CD8-positive, alpha-beta memory T cell (primary cell): ENCODE data around the gene SH3BP2. TPM values are rescaled to one million over a fixed set of nuclear protein-coding genes. Genes with fewer than 3 reads are reported as not detected.

Experiments
- CTCF ChIA-PET: fragments of 350-600 bp; sonication (Branson Sonifier 250); formaldehyde crosslinking; loops from one replicate; lab custom pipeline; 2021; ENCODE audit warnings: antibody characterized with exemption; lab: Charles Lee
- POLR2A ChIA-PET: fragments of 350-600 bp; sonication (Branson Sonifier 250); formaldehyde crosslinking; loops from one replicate; lab custom pipeline; 2021; ENCODE audit warnings: antibody characterized with exemption; lab: Charles Lee
- DNase-seq, 5 donors: peaks; one replicate each; pipeline versions ENCODE4 v3.0.0 to v3.0.0-alpha.2; 2020 to 2022; ENCODE audit warnings: mixed read lengths in 1 of 5
- H3K27ac ChIP-seq: one replicate; pipeline ENCODE4 v1.7.0; 2013; ENCODE audit warnings: low read depth, mild to moderate bottlenecking, low read length, moderate library complexity
- H3K27me3 ChIP-seq: 2 replicates; pipeline ENCODE4 v1.7.0; 2013; ENCODE audit warnings: low read length, mild to moderate bottlenecking; ENCODE audit not compliant: insufficient read depth, poor library complexity, severe bottlenecking
- H3K36me3 ChIP-seq: 2 replicates; pipeline ENCODE4 v1.7.0; 2013; ENCODE audit warnings: mild to moderate bottlenecking, low read length, moderate library complexity; ENCODE audit not compliant: insufficient read depth
- H3K4me1 ChIP-seq: 2 replicates; pipeline ENCODE4 v1.7.0; 2013; ENCODE audit warnings: mild to moderate bottlenecking, low read length, moderate library complexity; ENCODE audit not compliant: insufficient read depth
- H3K4me3 ChIP-seq: 2 replicates; pipeline ENCODE4 v1.7.0; 2013; ENCODE audit warnings: mild to moderate bottlenecking, low read length
- H3K9me3 ChIP-seq: 2 replicates; pipeline ENCODE4 v1.7.0; 2013; ENCODE audit warnings: mild to moderate bottlenecking, low read length
- H3K27ac Mint-ChIP-seq, 8 donors: one replicate each; pipeline ENCODE4 v1.8.0; 2020 to 2021; ENCODE audit warnings: mixed read lengths in 8 of 8, mild to moderate bottlenecking in 6 of 8, inconsistent platforms in 3 of 8, moderate library complexity in 3 of 8
- H3K27me3 Mint-ChIP-seq, 2 donors: one replicate each; pipeline ENCODE4 v1.8.0; 2020 to 2021; ENCODE audit warnings: mixed read lengths in 2 of 2, mild to moderate bottlenecking in 1 of 2, moderate library complexity in 1 of 2
- H3K36me3 Mint-ChIP-seq, 3 donors: one replicate each; pipeline ENCODE4 v1.8.0; 2020 to 2021; ENCODE audit warnings: mixed read lengths in 3 of 3, inconsistent platforms in 1 of 3, mild to moderate bottlenecking in 1 of 3
- H3K4me1 Mint-ChIP-seq, 3 donors: one replicate each; pipeline ENCODE4 v1.8.0; 2020 to 2021; ENCODE audit warnings: mixed read lengths in 3 of 3, inconsistent platforms in 1 of 3, mild to moderate bottlenecking in 1 of 3
- H3K4me3 Mint-ChIP-seq, 7 donors: one replicate each; pipeline ENCODE4 v1.8.0; 2020 to 2021; ENCODE audit warnings: mixed read lengths in 7 of 7, mild to moderate bottlenecking in 6 of 7, moderate library complexity in 4 of 7, inconsistent platforms in 2 of 7
- H3K9me3 Mint-ChIP-seq, 5 donors: one replicate each; pipeline ENCODE4 v1.8.0; 2020 to 2022; ENCODE audit warnings: mixed read lengths in 5 of 5, mild to moderate bottlenecking in 3 of 5, moderate library complexity in 2 of 5, inconsistent platforms in 1 of 5
- polyA plus RNA-seq: library from polyadenylated mRNA; unstranded; fragments of 300-500 nt; fragmentation: Illumina TruSeq; gene quantifications from one replicate; pipeline ENCODE4 v1.2.3, GENCODE V29; 2021
- total RNA-seq, 2 experiments: library from RNA; stranded (reverse); gene quantifications; one replicate each; pipeline ENCODE4 v1.2.3, GENCODE V29; 2021

The SH3BP2 gene
- total and polyA plus RNA-seq, 3 experiments from 2014 or later, result 35.7 to 75.4 (median 68.8) TPM

DNA sequence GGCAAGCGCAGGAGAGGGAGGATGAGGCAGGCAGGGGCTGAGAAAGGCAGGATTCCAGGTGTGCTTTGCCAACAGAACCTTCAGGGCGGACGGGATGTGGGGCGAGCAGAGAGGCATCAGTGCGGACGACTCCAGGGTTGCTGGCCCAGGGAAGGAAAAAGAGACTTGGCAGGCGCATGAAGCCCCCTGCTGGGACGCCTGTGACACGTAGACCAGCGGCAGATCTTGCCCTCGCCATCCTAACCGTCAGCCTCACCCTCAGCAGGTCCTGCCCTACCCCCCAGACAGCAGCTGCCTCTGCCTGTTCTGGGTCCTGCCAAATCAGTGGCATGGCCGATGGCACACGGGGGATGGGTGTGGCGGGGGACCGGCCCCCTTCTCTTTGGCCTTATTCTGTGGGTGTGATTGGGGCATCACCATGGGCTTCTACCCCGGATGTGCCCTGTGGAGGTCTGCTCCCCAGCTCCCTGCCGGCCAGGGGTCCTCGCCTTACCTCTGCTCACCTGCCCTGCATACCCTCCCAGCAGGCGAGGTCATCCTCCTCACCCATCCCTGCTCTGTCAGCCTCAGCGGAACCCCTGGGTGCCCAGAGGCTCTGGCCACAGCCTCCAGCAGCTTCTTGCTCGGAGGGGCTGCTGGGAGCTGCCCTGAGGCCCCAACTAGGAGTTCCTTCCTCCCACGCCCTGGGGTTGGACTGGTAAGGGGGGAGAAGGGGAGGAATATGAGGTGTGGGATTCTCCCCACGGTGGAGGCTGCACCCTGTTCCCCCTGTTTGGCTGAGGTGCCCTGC, 2.9 kb upstream of the SH3BP2 start:
- peak overlapping the region in 6 of 8 donors; percentile 19 to 84 (median 58) for H3K27ac Mint-ChIP-seq
- Histone ChIP-seq H3K27me3 (no peaks in the 10 kb centered on the region), H3K9me3 (no peaks in the 10 kb centered on the region), H3K36me3 (no peaks in the 10 kb centered on the region), H3K4me1 (peaks cover 52% of the 10 kb centered on the region), H3K4me3 (no peak overlapping the region), H3K27ac (no peak overlapping the region)
- no peaks in the 10 kb centered on the region for H3K36me3 Mint-ChIP-seq
- H3K27me3 Mint-ChIP-seq, result no peaks in the 10 kb centered on the region
- peak overlapping the region in 2 of 7 donors; percentile 16 to 56 for H3K4me3 Mint-ChIP-seq
- DNase-seq, result no peak
- H3K9me3 Mint-ChIP-seq, result no peaks in the 10 kb centered on the region
- peaks cover 51 to 91% (median 62%) of the 10 kb centered on the region in 3 donors for H3K4me1 Mint-ChIP-seq
- ChIA-PET CTCF (interaction anchor here (1.4 to 1.5 kb wide), 2 partner anchors 19 to 26 kb away, joined by 3 to 6 read pairs; no protein-coding TSS in a partner anchor), POLR2A (no interaction called here)

DNA sequence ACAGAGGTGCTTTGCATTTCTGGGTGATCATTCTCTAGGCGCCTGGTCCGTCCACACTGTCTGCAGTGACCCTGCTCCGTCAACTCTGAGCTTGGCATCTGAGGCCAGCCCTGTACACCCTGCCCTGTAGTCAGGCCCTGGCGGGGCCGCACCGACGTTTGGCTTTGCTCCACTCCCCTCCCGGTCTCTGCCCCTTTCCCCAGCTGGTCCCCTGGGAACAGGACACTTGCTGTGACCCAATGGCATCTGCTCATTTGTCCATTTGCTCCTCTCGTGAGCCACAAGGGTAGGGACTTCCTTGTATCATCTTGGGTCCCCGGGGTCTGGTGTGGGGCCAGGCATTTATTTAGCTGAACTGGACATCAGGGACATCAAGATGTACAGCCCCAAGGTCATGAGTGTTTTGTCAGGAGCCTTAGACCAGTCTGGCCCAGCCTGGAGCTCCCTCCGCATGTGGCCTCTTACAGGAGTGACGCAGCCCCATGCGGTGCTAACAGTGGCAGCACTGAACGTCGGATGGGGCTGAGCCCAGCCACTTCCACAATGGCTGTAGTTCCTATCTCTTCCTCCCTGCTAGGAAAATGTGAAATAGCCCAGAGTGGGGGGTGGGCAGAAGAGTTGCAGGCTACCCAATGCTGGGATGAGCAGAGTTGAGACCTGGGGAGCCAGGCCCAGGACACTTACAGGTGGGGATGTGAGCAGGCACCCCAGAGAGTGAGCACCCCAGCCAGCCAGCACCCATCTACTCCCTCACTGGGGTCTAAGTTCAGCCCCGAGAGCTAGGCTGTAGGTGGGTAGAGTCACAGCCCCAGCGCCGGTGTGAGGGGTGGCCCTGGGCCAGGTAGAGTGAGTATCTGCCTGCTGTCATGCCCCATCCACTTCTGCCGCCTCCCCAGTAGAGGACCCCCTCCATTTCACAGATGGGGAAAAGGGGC, 2.0 kb upstream of the SH3BP2 start:
- no peak for DNase-seq
- Mint-ChIP-seq H3K36me3 (no peaks in the 10 kb centered on the region), H3K9me3 (no peaks in the 10 kb centered on the region), H3K4me3 (peak overlapping the region in 5 of 7 donors; percentile 5 to 66 (median 54)), H3K27ac (peak overlapping the region; percentile 33 to 76 (median 64)), H3K27me3 (no peaks in the 10 kb centered on the region), H3K4me1 (peaks cover 52 to 84% (median 55%) of the 10 kb centered on the region in 3 donors)
- H3K27ac ChIP-seq, result no peak overlapping the region
- ChIA-PET CTCF (interaction anchor here (1.4 to 1.5 kb wide), 2 partner anchors 20 to 26 kb away, joined by 3 to 6 read pairs; no protein-coding TSS in a partner anchor), POLR2A (no interaction called here)
- H3K27me3 ChIP-seq, result no peaks in the 10 kb centered on the region
- H3K4me3 ChIP-seq, result no peak overlapping the region
- no peaks in the 10 kb centered on the region for H3K9me3 ChIP-seq
- H3K4me1 ChIP-seq, result peaks cover 51% of the 10 kb centered on the region
- no peaks in the 10 kb centered on the region for H3K36me3 ChIP-seq

DNA sequence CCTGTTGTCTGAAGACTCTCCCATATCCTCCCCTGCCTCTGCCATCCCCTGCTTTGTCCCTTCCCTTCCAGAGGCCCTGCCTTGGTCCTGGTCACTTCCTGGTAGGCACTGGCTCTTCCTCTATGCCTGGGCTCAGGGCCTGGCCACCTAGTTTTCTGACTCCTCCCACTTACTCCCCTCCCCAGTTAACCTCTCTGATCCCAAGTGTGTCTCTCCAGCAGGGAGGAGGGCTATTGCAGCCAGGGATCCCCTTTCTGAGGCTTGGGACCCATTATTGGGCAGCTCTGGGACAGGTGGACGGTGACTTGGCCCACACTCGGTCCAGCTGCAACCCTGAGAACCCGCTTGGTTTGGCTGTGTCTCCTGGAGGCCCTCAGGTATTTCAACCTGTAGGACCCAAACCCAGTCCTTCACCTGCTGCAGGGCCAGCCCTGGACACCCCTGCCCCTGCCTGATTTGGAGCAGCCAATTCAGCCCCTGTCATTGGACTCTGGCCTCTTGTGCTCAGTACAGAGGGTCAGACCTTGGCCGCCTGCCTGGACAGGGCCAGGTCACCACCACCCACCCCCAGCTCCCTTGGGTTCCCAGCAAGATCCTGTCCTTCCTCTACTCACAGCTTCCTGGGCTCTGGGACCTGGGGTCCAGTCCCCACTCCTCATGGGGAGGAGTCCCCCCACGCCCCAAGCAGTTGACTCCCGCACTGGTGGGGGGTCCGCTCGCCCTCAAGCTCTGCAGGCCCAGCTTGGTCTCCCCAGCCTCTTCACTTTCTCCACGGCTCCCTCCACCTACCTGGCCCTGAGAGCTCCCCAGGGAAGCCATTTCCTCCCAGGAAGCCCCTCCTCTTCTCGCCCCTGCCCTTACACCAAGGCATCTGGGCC, 1.1 kb upstream of the SH3BP2 start:
- Histone ChIP-seq H3K4me1 (peaks cover 42% of the 10 kb centered on the region), H3K36me3 (no peaks in the 10 kb centered on the region), H3K9me3 (no peaks in the 10 kb centered on the region), H3K27ac (no peak overlapping the region), H3K4me3 (no peak overlapping the region), H3K27me3 (no peaks in the 10 kb centered on the region)
- Mint-ChIP-seq H3K36me3 (no peaks in the 10 kb centered on the region), H3K27me3 (no peaks in the 10 kb centered on the region), H3K4me1 (peaks cover 44 to 75% (median 46%) of the 10 kb centered on the region in 3 donors), H3K9me3 (no peaks in the 10 kb centered on the region), H3K27ac (peak overlapping the region in 7 of 8 donors; percentile 32 to 76 (median 50)), H3K4me3 (peak overlapping the region; percentile 24 to 82 (median 45))
- DNase-seq, result no peak
- ChIA-PET CTCF (no interaction called here), POLR2A (no interaction called here)

DNA sequence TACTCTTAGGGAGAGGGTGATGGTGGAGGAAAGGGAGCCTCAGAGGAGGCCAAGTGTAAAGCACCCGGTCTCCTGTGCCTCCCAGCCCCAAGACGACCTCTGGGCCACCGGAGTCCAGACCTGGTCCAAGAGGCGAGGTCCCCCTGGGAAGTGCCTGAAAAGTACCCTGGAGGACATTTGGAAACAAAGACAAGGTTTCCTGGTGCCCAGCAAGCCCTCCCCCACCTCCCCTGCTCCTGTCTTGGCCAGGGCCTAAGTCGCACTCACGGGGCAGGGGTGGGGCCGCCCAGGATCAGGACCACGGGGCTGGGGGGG, 532 bp upstream of the SH3BP2 start:
- ChIA-PET CTCF (no interaction called here), POLR2A (no interaction called here)
- Histone ChIP-seq H3K27me3 (no peaks in the 10 kb centered on the region), H3K27ac (no peak overlapping the region), H3K4me1 (peaks cover 37% of the 10 kb centered on the region), H3K9me3 (no peaks in the 10 kb centered on the region), H3K4me3 (no peak overlapping the region), H3K36me3 (no peaks in the 10 kb centered on the region)
- peak overlapping the region in 2 of 8 donors; percentile 41 to 50 for H3K27ac Mint-ChIP-seq
- no peaks in the 10 kb centered on the region for H3K9me3 Mint-ChIP-seq
- no peaks in the 10 kb centered on the region for H3K27me3 Mint-ChIP-seq
- H3K4me1 Mint-ChIP-seq, result peaks cover 39 to 69% (median 41%) of the 10 kb centered on the region in 3 donors
- no peaks in the 10 kb centered on the region for H3K36me3 Mint-ChIP-seq
- peak overlapping the region in 6 of 7 donors; percentile 24 to 82 (median 37) for H3K4me3 Mint-ChIP-seq
- peak in 1 of 5 donors; percentile 39 for DNase-seq

DNA sequence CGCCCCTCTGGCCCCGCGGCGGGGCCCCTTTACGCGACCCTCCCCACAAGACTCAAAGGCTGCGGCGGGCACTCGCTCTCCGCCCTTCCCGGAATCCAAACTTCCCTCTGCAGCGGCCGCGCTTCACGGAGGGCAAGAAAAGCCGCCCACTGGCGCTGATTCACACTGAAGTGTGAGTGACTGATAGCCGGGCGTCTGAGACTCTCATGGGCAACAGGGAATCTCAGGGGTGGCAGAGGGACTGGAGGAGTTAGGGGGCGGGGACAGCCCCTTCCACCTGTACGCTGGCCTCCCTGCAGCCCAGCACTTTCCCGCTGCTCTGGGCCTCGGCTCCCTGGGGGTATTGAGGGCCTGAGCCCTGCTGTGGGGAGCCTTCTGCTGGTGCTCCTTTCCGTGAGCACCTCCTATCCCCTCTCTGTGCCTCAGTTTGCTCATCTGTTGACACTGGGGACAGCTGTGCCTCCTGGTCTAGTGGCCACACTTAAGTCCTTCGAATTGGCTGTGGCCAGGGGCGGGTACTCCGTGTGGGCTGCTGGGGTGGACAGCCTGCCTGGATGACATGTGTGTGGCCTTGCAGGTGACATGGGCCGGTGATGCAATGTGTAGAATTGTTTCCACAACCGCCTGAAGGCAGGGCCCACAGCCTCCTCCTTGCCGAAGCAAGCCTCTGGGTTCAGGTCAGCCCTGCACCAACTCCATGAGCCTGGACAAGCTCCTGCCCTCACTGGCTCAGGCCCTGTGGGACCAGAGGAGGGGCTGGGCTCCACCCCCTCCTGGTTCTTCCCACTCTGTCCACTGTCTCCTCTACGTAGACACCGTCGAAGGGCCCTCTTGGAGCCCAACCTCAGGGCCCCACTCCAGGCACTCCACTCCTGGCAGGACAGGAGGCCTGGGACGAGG, 951 bp downstream of the SH3BP2 start:
- H3K4me1 ChIP-seq, result peaks cover 37% of the 10 kb centered on the region
- H3K9me3 ChIP-seq, result no peaks in the 10 kb centered on the region
- Mint-ChIP-seq H3K4me3 (peak overlapping the region; percentile 56 to 94 (median 85)), H3K36me3 (no peaks in the 10 kb centered on the region), H3K9me3 (no peaks in the 10 kb centered on the region), H3K4me1 (peaks cover 43 to 68% (median 44%) of the 10 kb centered on the region in 3 donors), H3K27me3 (no peaks in the 10 kb centered on the region), H3K27ac (peak overlapping the region in 6 of 8 donors; percentile 63 to 90 (median 82))
- H3K27ac ChIP-seq, result peak overlapping the region; percentile 33
- ChIA-PET POLR2A (interaction anchor here (0.5 kb wide), 1 partner anchor 30 kb away, joined by 4 read pairs; no protein-coding TSS in a partner anchor), CTCF (no interaction called here)
- no peaks in the 10 kb centered on the region for H3K27me3 ChIP-seq
- peak overlapping the region; percentile 48 for H3K4me3 ChIP-seq
- no peaks in the 10 kb centered on the region for H3K36me3 ChIP-seq
- peak in 1 of 5 donors; percentile 51 for DNase-seq

DNA sequence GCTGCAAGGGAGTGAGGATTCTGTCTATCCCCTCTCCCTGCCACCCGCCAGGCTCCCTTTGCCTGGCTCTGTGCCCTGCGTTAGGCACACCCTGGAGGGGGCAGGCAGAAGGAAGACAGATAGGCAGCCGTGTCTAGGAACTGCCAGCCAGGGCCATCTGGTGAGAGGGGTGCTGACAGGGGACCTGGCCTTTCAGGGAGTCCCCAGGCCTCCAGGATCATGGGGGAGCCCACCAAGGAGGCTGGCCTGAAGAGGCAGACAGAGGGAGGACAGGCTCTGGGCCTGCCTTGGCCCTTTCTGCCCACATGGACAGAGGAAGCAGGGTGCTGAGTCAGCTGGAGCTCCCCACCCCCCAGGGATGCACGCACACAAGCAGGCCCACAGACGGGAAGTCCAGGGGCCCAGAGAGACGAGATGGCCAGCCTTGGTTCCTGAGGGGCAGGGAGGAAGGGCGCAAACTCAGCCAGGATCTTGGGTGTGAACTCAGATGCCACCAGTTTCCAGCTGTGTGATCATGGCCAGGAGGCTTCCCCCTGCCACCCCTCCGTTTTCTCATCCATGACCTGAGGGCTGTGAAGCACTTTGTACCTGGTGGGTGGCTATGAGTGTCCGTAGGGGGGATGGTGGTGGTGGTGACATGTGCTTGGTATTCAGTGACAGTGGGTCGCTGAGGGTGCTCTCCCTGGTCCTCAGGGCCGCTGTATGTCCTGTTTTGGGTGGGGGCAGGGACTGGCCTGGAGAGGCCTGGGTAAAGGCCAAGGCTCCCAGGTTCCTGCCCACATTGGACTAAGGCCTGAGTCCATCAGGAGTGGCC, 1.8 kb downstream of the SH3BP2 start:
- CTCF ChIA-PET, result interaction anchor here (1.0 kb wide), 1 partner anchor 31 kb away, joined by 3 read pairs; no protein-coding TSS in a partner anchor
- peak overlapping the region in 1 of 8 donors; percentile 68 for H3K27ac Mint-ChIP-seq
- Histone ChIP-seq H3K4me3 (no peak overlapping the region), H3K27ac (no peak overlapping the region), H3K9me3 (no peaks in the 10 kb centered on the region), H3K4me1 (peaks cover 45% of the 10 kb centered on the region), H3K27me3 (no peaks in the 10 kb centered on the region), H3K36me3 (no peaks in the 10 kb centered on the region)
- H3K4me3 Mint-ChIP-seq, result peak overlapping the region in 6 of 7 donors; percentile 82 to 94 (median 86)
- no peaks in the 10 kb centered on the region for H3K9me3 Mint-ChIP-seq
- H3K4me1 Mint-ChIP-seq, result peaks cover 40 to 67% (median 40%) of the 10 kb centered on the region in 3 donors
- H3K36me3 Mint-ChIP-seq, result no peaks in the 10 kb centered on the region
- no peaks in the 10 kb centered on the region for H3K27me3 Mint-ChIP-seq
- no peak for DNase-seq
- POLR2A ChIA-PET, result interaction anchor here (0.5 kb wide), 1 partner anchor 30 kb away, joined by 4 read pairs; no protein-coding TSS in a partner anchor
